ENCODE measurements around the gene ENAH.

DNA sequence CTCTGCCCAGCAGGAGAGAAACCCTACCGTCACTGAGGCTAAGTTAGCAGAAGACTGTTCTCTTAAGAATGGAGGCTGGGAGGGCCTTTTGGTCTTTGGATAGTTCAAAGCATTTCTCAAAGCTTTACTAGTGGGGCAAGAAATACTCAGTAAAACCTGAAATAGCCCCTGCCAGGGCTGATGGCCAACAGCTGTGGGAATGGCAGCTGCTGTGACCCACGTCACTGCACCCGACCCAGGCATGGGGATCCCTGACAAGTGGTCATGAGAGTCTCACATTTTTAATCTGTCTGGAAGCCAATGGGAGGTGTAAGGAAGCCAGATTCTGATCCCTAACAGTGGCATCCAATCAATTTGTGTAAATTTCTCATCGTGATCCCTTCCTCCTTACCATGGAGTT lies 44.5 kb upstream of the ENAH start:
- no peak for TF ChIP-seq CTCF (IDR thresholded peaks at IDR 0.05; ENCODE audit: low read depth, low read length)
- TF ChIP-seq EZH2phosphoT487 (IDR thresholded peaks at IDR 0.05; ENCODE audit: low read depth): no peak
